B cell (primary cell): ENCODE data around the gene ERBB2.

Experiments
- EZH2 ChIP-seq: IDR thresholded peaks from 2 replicates; pipeline ENCODE4 v1.6.1; 2012; ENCODE audit warnings: borderline replicate concordance, low read depth, mild to moderate bottlenecking, moderate library complexity, low read length; ENCODE audit not compliant: insufficient read depth, poor library complexity, severe bottlenecking
- TF ChIP-seq, protein P1 (sequence below): fragments of 200-600 bp; IDR thresholded peaks from one replicate; pipeline ENCODE4 v1.8.0; 2022; ENCODE audit warnings: antibody characterized with exemption, mild to moderate bottlenecking

GRCh38 chr17:39738983-39739884 is 39.4 kb downstream of the ERBB2 start:
- TF ChIP-seq, protein P1, sequence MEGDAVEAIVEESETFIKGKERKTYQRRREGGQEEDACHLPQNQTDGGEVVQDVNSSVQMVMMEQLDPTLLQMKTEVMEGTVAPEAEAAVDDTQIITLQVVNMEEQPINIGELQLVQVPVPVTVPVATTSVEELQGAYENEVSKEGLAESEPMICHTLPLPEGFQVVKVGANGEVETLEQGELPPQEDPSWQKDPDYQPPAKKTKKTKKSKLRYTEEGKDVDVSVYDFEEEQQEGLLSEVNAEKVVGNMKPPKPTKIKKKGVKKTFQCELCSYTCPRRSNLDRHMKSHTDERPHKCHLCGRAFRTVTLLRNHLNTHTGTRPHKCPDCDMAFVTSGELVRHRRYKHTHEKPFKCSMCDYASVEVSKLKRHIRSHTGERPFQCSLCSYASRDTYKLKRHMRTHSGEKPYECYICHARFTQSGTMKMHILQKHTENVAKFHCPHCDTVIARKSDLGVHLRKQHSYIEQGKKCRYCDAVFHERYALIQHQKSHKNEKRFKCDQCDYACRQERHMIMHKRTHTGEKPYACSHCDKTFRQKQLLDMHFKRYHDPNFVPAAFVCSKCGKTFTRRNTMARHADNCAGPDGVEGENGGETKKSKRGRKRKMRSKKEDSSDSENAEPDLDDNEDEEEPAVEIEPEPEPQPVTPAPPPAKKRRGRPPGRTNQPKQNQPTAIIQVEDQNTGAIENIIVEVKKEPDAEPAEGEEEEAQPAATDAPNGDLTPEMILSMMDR = no peak
- no peak for TF ChIP-seq EZH2
